HG03432 (cell line): ENCODE measurements around the gene CUL4B.
"Not testable (repeated sequence)": the region's sequence is repeated elsewhere in the genome, so short reads cannot be mapped to it uniquely, and the experiment has no call there.

ENCODE experiments used
- ATAC-seq: cut with Tn5 transposase; IDR thresholded peaks from one replicate; pipeline ENCODE4 v1.9.1; 2021; ENCODE audit warnings: mild to moderate bottlenecking, moderate library complexity; ENCODE audit not compliant: unreplicated experiment

Gene CUL4B

GRCh38 chrX:120560842-120561633, at the start of gene CUL4B:
CUL4B (minus strand) TSS chrX:120560962; CDS start chrX:120560638, 324 bp downstream.
- ATAC-seq, result peak; percentile 89

- peak; percentile 66 for ATAC-seq
These were observed 43.6 kb upstream of the CUL4B start for GRCh38 chrX:120604361-120604782.

GRCh38 chrX:120603707-120604360, 43.1 kb upstream of the CUL4B start, which contains the start of gene MCTS1:
MCTS1 (plus strand) TSS chrX:120604101; CDS start chrX:120604237, 136 bp downstream.
- ATAC-seq, result peak; percentile 98

- no peak for ATAC-seq
These were observed 24.9 kb upstream of the CUL4B start for GRCh38 chrX:120585702-120586101.

GRCh38 chrX:120575379-120576114, 14.8 kb upstream of the CUL4B start:
- ATAC-seq, result no peak

GRCh38 chrX:120573806-120574205, 13.0 kb upstream of the CUL4B start:
- not testable (repeated sequence) for ATAC-seq

- ATAC-seq, result no peak
These were observed 9.3 kb upstream of the CUL4B start for GRCh38 chrX:120570011-120570600.

- ATAC-seq, result no peak
These were observed 7.8 kb upstream of the CUL4B start for GRCh38 chrX:120568609-120569008.

GRCh38 chrX:120568035-120568434, 7.3 kb upstream of the CUL4B start:
- no peak for ATAC-seq

- ATAC-seq, result no peak
These were observed 6.1 kb upstream of the CUL4B start for GRCh38 chrX:120566817-120567216.

- no peak for ATAC-seq
These were observed 4.2 kb upstream of the CUL4B start for GRCh38 chrX:120564925-120565324.

- ATAC-seq, result no peak
These were observed 1.8 kb upstream of the CUL4B start for GRCh38 chrX:120562569-120562926.

- no peak for ATAC-seq
These were observed 1.1 kb upstream of the CUL4B start for GRCh38 chrX:120561634-120562568.

- peak; percentile 36 for ATAC-seq
These were observed 339 bp downstream of the CUL4B start for GRCh38 chrX:120560405-120560841.

GRCh38 chrX:120559804-120560203, 958 bp downstream of the CUL4B start:
- ATAC-seq, result no peak

GRCh38 chrX:120556251-120556650, 4.5 kb downstream of the CUL4B start:
- no peak for ATAC-seq

- ATAC-seq, result no peak
These were observed 11.0 kb downstream of the CUL4B start for GRCh38 chrX:120549483-120550452.

GRCh38 chrX:120536061-120536460, 24.7 kb downstream of the CUL4B start:
- ATAC-seq, result no peak
